Kidney tubule cell (primary cell): Measurements from ENCODE around the gene USF3.

ENCODE experiments used
- DNase-seq: peaks from one replicate; pipeline ENCODE4 v3.0.0-alpha.2; 2018; ENCODE audit warnings: low spot score

The USF3 gene

GRCh38 chr3:113696658-113697499 is 437 bp upstream of the USF3 start:
- peak; percentile 100 for DNase-seq

DNA sequence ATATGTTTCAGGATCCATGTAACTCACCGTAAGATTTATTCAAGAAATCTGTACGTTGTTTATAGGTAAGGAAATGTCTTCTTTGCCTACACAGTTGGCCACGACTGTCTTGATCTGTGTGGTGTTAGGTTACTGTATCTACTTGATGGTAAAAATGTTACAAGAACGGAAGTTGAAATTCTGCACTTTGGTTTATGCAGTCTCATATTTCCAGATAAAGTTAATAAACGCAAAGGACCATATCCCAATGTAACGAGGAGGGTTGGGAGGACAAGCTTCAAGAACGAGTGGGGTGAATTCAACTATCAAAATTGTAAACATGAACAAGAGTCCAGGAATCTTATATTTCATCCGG is 1.0 kb downstream of the USF3 start:
- DNase-seq: peak; percentile 23

GRCh38 chr3:113690482-113690881 is 6.0 kb downstream of the USF3 start:
- no peak for DNase-seq

DNA sequence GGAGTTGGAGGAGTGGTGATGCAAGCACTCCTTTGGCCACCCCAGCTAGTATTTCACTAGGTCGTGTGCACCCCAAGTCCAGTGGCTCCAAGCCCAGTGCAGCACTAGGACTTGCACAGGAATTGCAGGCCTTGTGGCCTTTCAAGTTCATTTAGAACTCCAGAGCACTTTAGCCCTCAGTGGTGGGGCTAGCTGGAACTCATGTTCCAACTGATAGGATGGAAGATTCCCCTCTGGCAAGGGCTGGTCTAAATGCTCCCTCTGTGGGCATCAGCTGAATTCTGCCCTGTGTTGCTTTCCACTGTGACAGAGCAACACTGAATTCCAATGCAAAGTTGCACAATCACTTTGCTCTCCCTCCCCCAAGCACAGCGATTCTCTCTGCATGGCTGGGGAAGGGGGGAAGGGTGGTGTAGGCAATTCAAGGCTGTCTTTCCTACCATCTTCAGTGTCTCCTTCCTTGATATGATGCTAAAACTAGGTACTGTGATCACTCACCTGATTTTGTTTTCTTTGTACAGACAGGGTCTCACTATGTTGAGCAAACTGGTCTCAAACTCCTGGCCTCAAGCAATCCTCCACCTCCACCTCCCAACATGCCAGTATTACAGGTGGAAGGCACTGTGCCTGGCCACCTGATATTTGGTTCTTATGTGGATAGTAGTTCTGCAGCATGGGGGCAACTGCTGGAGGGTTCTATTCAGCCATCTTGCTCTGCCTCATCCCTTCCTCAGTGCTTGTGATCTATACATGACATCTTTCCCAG is 10.3 kb downstream of the USF3 start:
- DNase-seq: peak; percentile 50

- DNase-seq: no peak
Observed at GRCh38 chr3:113685124-113685523, 11.3 kb downstream of the USF3 start.

- no peak for DNase-seq
Observed at GRCh38 chr3:113684271-113684819, 12.1 kb downstream of the USF3 start.

DNA sequence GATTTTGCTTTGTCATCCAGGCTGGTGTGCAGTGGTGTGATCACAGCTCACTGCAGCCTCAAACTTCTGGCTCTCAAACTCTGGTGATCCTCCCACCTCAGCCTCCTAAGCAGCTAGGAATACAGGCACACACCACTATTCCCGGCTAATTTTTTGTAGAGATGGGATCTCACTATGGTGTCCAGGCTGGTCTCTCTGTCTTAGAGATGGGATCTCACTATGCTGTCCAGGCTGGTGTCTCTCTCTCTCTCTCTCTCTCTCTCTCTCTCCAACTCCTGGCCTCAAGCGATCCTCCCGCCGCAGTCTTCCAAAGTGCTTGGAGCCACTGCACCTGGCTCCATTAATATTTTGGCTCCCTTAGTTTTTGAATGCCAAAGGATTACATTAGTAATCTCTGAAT is 17.7 kb downstream of the USF3 start:
- DNase-seq: no peak

GRCh38 chr3:113677737-113678136 is 18.7 kb downstream of the USF3 start:
- no peak for DNase-seq

- no peak for DNase-seq
Observed at GRCh38 chr3:113676261-113676660, 20.2 kb downstream of the USF3 start.

DNA sequence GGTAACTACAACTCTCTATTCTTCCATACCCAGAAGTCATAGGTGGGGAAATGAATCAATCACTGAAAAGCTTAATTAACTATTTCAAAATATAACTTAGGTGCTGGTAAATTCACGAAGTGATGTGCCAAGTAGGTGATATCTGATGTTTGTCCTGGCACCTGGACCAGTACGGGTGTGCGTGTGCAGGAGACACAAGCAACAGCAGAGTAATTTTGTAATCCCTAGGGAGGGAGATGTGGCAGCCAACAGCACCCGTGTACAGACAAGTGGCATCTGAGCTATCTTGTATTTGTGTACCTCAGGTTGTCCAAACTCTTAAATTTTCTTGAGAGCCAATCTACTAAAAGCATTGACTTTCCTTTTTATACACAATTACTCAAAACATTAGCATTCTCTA is 22.8 kb downstream of the USF3 start:
- no peak for DNase-seq

DNA sequence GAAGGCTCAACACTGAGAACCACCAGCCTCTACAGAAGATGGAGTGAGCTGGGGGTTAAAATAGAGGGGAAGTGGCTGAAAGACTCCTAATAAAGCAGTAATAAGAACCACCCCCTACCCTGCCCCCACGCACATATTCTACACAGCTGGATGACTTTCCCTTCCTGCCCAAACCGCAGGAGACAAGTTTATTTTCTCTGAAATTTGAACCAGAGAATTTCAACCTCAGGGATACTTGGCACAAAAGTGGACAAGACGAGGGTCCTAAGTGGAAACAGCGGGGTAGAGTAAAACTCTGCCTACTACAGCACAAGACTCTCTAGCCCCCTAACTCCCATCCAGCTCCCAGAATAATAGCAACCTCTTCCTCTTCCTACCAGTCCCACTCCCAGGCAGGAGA is 28.4 kb downstream of the USF3 start:
- DNase-seq: no peak

GRCh38 chr3:113664523-113665094 is 31.8 kb downstream of the USF3 start:
- no peak for DNase-seq

- DNase-seq: no peak
Observed at GRCh38 chr3:113663761-113664160, 32.7 kb downstream of the USF3 start.

GRCh38 chr3:113663324-113663750 is 33.1 kb downstream of the USF3 start:
- no peak for DNase-seq

GRCh38 chr3:113662824-113663223 is 33.6 kb downstream of the USF3 start:
- DNase-seq: no peak

DNA sequence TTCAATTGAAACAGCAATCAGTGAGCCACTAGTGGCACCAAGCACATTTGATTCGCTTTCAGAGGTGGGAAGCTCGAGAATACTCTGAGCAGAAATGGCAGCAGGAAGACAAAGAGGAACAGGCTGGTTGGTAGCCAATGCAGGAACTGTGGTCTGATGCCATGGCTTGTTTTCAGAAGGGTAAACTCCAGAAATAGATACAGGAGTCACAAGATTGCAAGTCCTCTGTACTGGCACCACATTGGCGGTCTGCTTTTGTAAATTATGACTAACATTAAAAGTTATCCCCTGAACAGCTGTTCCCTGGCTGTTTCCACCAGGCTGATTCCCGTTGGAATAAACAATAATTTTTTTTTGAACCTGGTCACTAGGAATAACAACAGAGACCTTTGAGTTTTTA is 35.5 kb downstream of the USF3 start:
- no peak for DNase-seq

DNA sequence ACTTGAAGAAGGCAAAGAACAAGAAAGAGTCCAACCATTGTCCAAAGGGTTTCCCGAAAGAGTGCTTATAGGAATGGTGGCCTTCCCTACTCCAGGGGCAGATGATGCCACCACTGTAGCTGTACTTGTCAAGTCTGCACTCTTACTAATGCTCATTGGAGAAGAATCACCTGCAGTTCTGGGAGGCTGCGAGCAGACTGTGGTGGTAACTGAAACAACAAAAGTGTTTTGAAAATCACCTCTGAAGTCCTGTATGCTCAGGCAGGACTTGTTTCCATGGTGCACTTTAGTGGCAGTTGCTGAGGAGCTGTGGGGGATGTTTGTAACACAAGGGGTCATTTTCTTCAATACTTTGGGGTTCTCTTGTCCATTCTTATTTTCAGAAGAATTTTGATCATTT is 36.0 kb downstream of the USF3 start:
- no peak for DNase-seq

- no peak for DNase-seq
Observed at GRCh38 chr3:113659996-113660395, 36.4 kb downstream of the USF3 start.

DNA sequence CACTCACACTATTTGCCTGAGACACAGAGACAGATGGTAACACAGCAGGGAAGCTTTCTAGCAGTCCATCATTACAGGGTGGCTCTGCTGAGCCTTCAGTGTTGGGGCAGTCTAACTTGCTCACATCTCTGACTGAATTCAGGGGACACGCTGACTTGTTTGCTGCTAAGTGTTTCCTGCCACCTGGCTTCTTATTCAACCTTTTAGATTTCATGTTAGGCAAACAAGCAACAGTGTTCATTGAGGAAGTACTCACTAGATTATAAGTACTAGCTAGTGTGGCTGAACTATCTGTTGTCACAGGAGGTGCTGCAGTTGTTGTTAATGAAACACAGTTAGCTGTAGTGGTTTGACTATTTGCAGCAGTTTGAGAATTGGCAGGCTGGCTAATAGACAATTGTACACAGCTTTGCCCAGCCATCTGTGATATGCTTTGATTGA is 37.3 kb downstream of the USF3 start:
- no peak for DNase-seq

GRCh38 chr3:113658107-113658506 is 38.3 kb downstream of the USF3 start:
- no peak for DNase-seq

DNA sequence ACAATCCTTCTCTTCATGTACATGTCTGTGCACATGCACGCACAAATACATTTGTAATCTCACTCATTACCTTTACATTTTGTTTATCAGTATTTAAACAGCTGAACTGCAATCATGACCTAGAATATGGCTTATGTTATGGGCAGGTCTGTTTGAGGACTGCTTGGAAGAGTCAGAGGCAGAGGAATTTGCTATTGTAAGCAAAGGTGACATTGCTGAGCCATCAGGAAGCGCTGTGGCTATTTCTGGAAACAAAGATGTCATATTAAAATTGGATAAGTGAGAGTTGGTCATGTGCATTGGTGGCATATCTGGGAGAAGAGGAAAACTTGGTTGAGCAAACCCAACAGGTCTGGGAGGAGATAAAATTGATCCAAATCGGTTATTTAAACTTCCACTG is 41.6 kb downstream of the USF3 start:
- DNase-seq: no peak

- no peak for DNase-seq
Observed at GRCh38 chr3:113654310-113654709, 42.1 kb downstream of the USF3 start.
